Neural cell (in vitro differentiated cells): ENCODE measurements around the gene RNF213. TPM values are rescaled to one million over a fixed set of nuclear protein-coding genes. Genes with fewer than 3 reads are reported as not detected.
A peak's percentile ranks its signal among the peaks of the same experiment; 100 is the strongest.

Experiments used
- H2AFZ ChIP-seq: fragments of 200-600, 300-800 bp; sonication (generic), shearing (Covaris generic); 2 replicates; pipeline ENCODE4 v1.6.0; 2014; ENCODE audit warnings: low read depth, mild to moderate bottlenecking, antibody characterized with exemption, low read length, moderate library complexity
- H3F3A ChIP-seq: fragments of 200-600 bp; shearing (Covaris generic); 2 replicates; pipeline ENCODE4 v1.6.1; 2016; ENCODE audit warnings: mild to moderate bottlenecking, moderate library complexity, mixed read lengths, antibody characterized with exemption, low read length; ENCODE audit not compliant: insufficient read depth, poor library complexity, severe bottlenecking
- H3K27ac ChIP-seq: fragments of 200-600, 300-800 bp; sonication (generic), shearing (Covaris generic); 2 replicates; pipeline ENCODE4 v1.5.1; 2014; ENCODE audit warnings: mild to moderate bottlenecking, low read length, moderate library complexity
- H3K27me3 ChIP-seq: fragments of 300-800, 200-600 bp; sonication (generic), shearing (Covaris generic); 2 replicates; pipeline ENCODE4 v1.6.0; 2014; ENCODE audit warnings: mild to moderate bottlenecking, low read depth, low read length, moderate library complexity; ENCODE audit not compliant: insufficient read depth
- H3K36me3 ChIP-seq: fragments of 300-800, 200-600 bp; sonication (generic), shearing (Covaris generic); 2 replicates; pipeline ENCODE4 v1.5.1; 2014; ENCODE audit warnings: mild to moderate bottlenecking, antibody characterized with exemption, low read length, moderate library complexity; ENCODE audit not compliant: insufficient read depth
- H3K4me2 ChIP-seq: fragments of 300-800, 200-600 bp; sonication (generic), shearing (Covaris generic); 2 replicates; pipeline ENCODE4 v1.6.0; 2014; ENCODE audit warnings: mild to moderate bottlenecking, low read length
- H3K4me3 ChIP-seq: fragments of 300-800, 200-600 bp; sonication (generic), shearing (Covaris generic); 2 replicates; pipeline ENCODE4 v1.5.1; 2014; ENCODE audit warnings: mild to moderate bottlenecking, low read length, moderate library complexity
- H3K79me2 ChIP-seq: fragments of 200-600 bp; shearing (Covaris generic); replicated peaks from 2 replicates; pipeline ENCODE4 v1.6.0; 2014; ENCODE audit warnings: mild to moderate bottlenecking, low read length, moderate library complexity; ENCODE audit not compliant: insufficient read depth
- H3K9ac ChIP-seq: fragments of 300-800, 200-600 bp; sonication (generic), shearing (Covaris generic); 2 replicates; pipeline ENCODE4 v1.6.1; 2016; ENCODE audit warnings: mild to moderate bottlenecking, low read length, mixed read lengths
- H3K9me2 ChIP-seq: fragments of 200-600 bp; shearing (Covaris generic); 2 replicates; pipeline ENCODE4 v1.6.1; 2016; ENCODE audit warnings: mild to moderate bottlenecking, low read length, mixed read lengths; ENCODE audit not compliant: insufficient read depth
- H3K9me3 ChIP-seq: fragments of 200-600, 300-800 bp; sonication (generic), shearing (Covaris generic); 2 replicates; pipeline ENCODE4 v1.6.1; 2016; ENCODE audit warnings: mild to moderate bottlenecking, mixed run types, low read length, moderate library complexity, mixed read lengths
- H4K20me1 ChIP-seq: fragments of 200-600 bp; shearing (Covaris generic); 2 replicates; pipeline ENCODE4 v1.6.1; 2016; ENCODE audit warnings: mild to moderate bottlenecking, mixed run types; ENCODE audit not compliant: insufficient read depth
- EP300 ChIP-seq: fragments of 450-650 bp; conservative IDR thresholded peaks from 2 replicates; pipeline ENCODE4 v1.6.1; 2014; ENCODE audit warnings: antibody characterized with exemption, mild to moderate bottlenecking, moderate library complexity; ENCODE audit not compliant: poor library complexity, severe bottlenecking
- EZH2 ChIP-seq: fragments of 200-600, 300-800 bp; shearing (Covaris generic), sonication (generic); IDR thresholded peaks from 2 replicates; pipeline ENCODE4 v1.6.1; 2014; ENCODE audit warnings: antibody characterized with exemption, low read length, borderline replicate concordance, mild to moderate bottlenecking; ENCODE audit not compliant: insufficient read depth, poor library complexity, severe bottlenecking
- MXI1 ChIP-seq: fragments of 450-650 bp; conservative IDR thresholded peaks from 2 replicates; pipeline ENCODE4 v1.6.1; 2014; ENCODE audit warnings: antibody characterized with exemption, mild to moderate bottlenecking; ENCODE audit not compliant: poor library complexity, severe bottlenecking
- POLR2AphosphoS5 ChIP-seq: IDR thresholded peaks from 2 replicates; pipeline ENCODE4 v1.6.1; 2012
- RAD21 ChIP-seq: fragments of 450-650 bp; conservative IDR thresholded peaks from 2 replicates; pipeline ENCODE4 v1.6.1; 2014; ENCODE audit warnings: antibody characterized with exemption, mild to moderate bottlenecking, moderate library complexity
- SMC3 ChIP-seq: fragments of 450-650 bp; conservative IDR thresholded peaks from 2 replicates; pipeline ENCODE4 v1.6.1; 2014; ENCODE audit warnings: antibody characterized with exemption, mild to moderate bottlenecking, moderate library complexity; ENCODE audit not compliant: poor library complexity
- TAF1 ChIP-seq: IDR thresholded peaks from 2 replicates; pipeline ENCODE4 v1.6.1; 2012; ENCODE audit warnings: low read depth
- polyA plus RNA-seq: library from polyadenylated mRNA; depleted of rRNA; stranded (reverse); fragments of >200 nt; gene quantifications from 2 replicates; pipeline ENCODE4 v1.2.3, GENCODE V29; 2014
- TF ChIP-seq, protein P1 (sequence below): fragments of 450-650 bp; IDR thresholded peaks from 2 replicates; pipeline ENCODE4 v1.5.1; 2014; ENCODE audit warnings: antibody characterized with exemption, mild to moderate bottlenecking, moderate library complexity; ENCODE audit not compliant: poor library complexity, severe bottlenecking
- TF ChIP-seq, protein P2 (sequence below): IDR thresholded peaks from 2 replicates; pipeline ENCODE4 v1.6.1; 2012; ENCODE audit warnings: borderline replicate concordance

Gene RNF213
- polyA plus RNA-seq, 1 donor from 2014 or later, result 1.5 TPM

DNA sequence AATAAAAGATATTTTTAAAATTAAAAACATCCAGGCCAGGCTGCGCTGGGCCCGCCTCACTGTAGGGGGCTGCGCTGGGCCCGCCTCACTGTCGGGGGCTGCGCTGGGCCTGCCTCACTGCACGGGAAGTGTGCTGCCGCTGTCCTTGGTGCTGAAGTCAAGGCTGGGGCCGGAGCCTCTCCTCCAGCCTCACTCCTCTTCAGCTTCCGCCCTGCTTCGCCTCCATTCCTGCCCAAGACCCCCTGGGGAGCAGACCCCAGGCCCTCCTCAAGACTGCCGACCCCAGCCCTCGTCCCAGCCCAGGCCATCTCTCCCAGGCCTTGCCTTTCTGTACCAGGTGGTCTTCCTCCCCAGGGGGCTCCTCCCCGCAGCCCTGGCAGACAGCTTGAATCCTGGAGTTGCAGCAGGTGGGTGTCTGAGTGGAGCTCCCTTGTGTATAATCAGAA, 180.5 kb downstream of the RNF213 start:
- no peaks in the 10 kb centered on the region for H3K79me2 ChIP-seq
- H4K20me1 ChIP-seq, result no peaks in the 10 kb centered on the region

DNA sequence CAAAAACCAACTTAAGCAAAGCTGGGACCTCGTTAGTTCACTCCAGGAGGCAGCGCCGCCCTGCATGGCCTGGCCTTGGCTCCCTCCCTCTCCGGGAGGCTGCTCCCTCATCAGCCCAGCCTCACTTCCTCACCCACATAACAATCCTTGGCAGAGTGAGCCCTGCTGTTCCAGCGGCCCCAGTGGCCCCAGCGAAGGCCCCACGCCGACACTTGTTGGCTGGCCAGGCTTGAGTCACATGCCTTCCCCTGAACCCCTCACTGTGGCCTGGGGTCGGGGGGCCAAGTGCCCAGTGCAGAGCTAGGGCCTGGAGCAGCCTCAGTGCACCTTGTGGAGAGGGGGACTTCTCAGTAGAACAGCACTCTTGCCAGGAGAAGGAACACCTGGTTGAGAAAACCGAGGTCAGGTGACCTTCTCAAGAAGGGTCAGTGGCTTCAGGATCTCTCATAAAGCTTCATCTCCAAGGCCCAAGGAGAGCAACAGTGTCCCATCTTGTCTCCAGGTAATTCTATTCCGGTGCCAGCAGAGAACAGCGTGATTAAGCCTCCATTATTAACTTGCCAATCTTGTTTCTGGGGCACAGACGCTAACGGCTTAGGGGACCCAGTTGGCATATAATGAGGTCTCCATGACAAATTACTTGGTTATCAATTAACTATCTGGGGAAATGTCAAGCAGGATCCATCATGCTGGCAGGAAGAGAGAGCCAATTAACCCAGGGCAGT, 181.1 kb downstream of the RNF213 start:
- no peaks in the 10 kb centered on the region for H3K27me3 ChIP-seq
- no peak overlapping the region for H3K4me3 ChIP-seq
- no peaks in the 10 kb centered on the region for H3K9me2 ChIP-seq
- H2AFZ ChIP-seq, result no peak overlapping the region
- no peaks in the 10 kb centered on the region for H4K20me1 ChIP-seq
- no peaks in the 10 kb centered on the region for H3F3A ChIP-seq
- TF ChIP-seq, protein P1, sequence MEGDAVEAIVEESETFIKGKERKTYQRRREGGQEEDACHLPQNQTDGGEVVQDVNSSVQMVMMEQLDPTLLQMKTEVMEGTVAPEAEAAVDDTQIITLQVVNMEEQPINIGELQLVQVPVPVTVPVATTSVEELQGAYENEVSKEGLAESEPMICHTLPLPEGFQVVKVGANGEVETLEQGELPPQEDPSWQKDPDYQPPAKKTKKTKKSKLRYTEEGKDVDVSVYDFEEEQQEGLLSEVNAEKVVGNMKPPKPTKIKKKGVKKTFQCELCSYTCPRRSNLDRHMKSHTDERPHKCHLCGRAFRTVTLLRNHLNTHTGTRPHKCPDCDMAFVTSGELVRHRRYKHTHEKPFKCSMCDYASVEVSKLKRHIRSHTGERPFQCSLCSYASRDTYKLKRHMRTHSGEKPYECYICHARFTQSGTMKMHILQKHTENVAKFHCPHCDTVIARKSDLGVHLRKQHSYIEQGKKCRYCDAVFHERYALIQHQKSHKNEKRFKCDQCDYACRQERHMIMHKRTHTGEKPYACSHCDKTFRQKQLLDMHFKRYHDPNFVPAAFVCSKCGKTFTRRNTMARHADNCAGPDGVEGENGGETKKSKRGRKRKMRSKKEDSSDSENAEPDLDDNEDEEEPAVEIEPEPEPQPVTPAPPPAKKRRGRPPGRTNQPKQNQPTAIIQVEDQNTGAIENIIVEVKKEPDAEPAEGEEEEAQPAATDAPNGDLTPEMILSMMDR, result no peak
- TF ChIP-seq SMC3, result no peak
- TF ChIP-seq TAF1, result no peak
- no peak for TF ChIP-seq EP300
- TF ChIP-seq, protein P2, sequence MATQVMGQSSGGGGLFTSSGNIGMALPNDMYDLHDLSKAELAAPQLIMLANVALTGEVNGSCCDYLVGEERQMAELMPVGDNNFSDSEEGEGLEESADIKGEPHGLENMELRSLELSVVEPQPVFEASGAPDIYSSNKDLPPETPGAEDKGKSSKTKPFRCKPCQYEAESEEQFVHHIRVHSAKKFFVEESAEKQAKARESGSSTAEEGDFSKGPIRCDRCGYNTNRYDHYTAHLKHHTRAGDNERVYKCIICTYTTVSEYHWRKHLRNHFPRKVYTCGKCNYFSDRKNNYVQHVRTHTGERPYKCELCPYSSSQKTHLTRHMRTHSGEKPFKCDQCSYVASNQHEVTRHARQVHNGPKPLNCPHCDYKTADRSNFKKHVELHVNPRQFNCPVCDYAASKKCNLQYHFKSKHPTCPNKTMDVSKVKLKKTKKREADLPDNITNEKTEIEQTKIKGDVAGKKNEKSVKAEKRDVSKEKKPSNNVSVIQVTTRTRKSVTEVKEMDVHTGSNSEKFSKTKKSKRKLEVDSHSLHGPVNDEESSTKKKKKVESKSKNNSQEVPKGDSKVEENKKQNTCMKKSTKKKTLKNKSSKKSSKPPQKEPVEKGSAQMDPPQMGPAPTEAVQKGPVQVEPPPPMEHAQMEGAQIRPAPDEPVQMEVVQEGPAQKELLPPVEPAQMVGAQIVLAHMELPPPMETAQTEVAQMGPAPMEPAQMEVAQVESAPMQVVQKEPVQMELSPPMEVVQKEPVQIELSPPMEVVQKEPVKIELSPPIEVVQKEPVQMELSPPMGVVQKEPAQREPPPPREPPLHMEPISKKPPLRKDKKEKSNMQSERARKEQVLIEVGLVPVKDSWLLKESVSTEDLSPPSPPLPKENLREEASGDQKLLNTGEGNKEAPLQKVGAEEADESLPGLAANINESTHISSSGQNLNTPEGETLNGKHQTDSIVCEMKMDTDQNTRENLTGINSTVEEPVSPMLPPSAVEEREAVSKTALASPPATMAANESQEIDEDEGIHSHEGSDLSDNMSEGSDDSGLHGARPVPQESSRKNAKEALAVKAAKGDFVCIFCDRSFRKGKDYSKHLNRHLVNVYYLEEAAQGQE, result no peak
- no peak for TF ChIP-seq MXI1
- no peak for TF ChIP-seq RAD21
- TF ChIP-seq EZH2, result no peak
- TF ChIP-seq POLR2AphosphoS5, result no peak
- no peaks in the 10 kb centered on the region for H3K36me3 ChIP-seq
- H3K79me2 ChIP-seq, result no peaks in the 10 kb centered on the region
- no peaks in the 10 kb centered on the region for H3K9me3 ChIP-seq
- no peak overlapping the region for H3K27ac ChIP-seq
- H3K4me2 ChIP-seq, result no peak overlapping the region
- no peak overlapping the region for H3K9ac ChIP-seq

More for the DNA sequence above, 180.5 kb downstream of the RNF213 start:
- Histone ChIP-seq H3K9me2 (no peaks in the 10 kb centered on the region), H3K27ac (no peak overlapping the region), H3K27me3 (no peaks in the 10 kb centered on the region), H3K4me3 (no peak overlapping the region), H3K4me2 (no peak overlapping the region), H3K36me3 (no peaks in the 10 kb centered on the region), H3F3A (no peaks in the 10 kb centered on the region), H3K9me3 (no peaks in the 10 kb centered on the region), H2AFZ (no peak overlapping the region), H3K9ac (no peak overlapping the region)
- TF ChIP-seq SMC3, result no peak
- TF ChIP-seq, protein P2, result peak; percentile 88
